Brain microvascular endothelial cell (primary cell): Measurements from ENCODE around the gene EPOP.

Experiments used
- DNase-seq: peaks from one replicate; pipeline ENCODE4 v3.0.0-alpha.2; 2020
- H3K27ac ChIP-seq: fragments of 250-450 bp; sonication (Bioruptor Pico); 2 replicates; pipeline ENCODE4 v1.5.1; 2020; ENCODE audit warnings: mild to moderate bottlenecking, moderate library complexity
- H3K27me3 ChIP-seq: fragments of 250-450 bp; sonication (Bioruptor Pico); replicated peaks from 2 replicates; pipeline ENCODE4 v1.5.1; 2020; ENCODE audit warnings: mild to moderate bottlenecking
- H3K36me3 ChIP-seq: fragments of 250-450 bp; sonication (Bioruptor Pico); replicated peaks from 2 replicates; pipeline ENCODE4 v1.5.1; 2020; ENCODE audit warnings: mild to moderate bottlenecking
- H3K4me3 ChIP-seq: 2 replicates; pipeline ENCODE4 v1.5.1; 2011; ENCODE audit warnings: low read depth, mild to moderate bottlenecking, control low read depth, low read length, moderate library complexity
- in situ Hi-C: cut with HindIII; loops from 2 replicates; pipeline ENCODE4 v1.10.0; 2017; ENCODE audit warnings: low sequenced_read_pairs, low pct_ligation_motif_present
- TF ChIP-seq, protein P1 (sequence below): IDR thresholded peaks from 2 replicates; pipeline ENCODE4 v1.5.1; 2011; ENCODE audit warnings: low read depth, mild to moderate bottlenecking, moderate library complexity, low read length, control low read depth, inconsistent platforms; ENCODE audit errors: missing control alignments

Gene EPOP

GRCh38 chr17:38717139-38717745, 42.5 kb upstream of the EPOP start:
- TF ChIP-seq, protein P1, sequence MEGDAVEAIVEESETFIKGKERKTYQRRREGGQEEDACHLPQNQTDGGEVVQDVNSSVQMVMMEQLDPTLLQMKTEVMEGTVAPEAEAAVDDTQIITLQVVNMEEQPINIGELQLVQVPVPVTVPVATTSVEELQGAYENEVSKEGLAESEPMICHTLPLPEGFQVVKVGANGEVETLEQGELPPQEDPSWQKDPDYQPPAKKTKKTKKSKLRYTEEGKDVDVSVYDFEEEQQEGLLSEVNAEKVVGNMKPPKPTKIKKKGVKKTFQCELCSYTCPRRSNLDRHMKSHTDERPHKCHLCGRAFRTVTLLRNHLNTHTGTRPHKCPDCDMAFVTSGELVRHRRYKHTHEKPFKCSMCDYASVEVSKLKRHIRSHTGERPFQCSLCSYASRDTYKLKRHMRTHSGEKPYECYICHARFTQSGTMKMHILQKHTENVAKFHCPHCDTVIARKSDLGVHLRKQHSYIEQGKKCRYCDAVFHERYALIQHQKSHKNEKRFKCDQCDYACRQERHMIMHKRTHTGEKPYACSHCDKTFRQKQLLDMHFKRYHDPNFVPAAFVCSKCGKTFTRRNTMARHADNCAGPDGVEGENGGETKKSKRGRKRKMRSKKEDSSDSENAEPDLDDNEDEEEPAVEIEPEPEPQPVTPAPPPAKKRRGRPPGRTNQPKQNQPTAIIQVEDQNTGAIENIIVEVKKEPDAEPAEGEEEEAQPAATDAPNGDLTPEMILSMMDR: no peak
- H3K4me3 ChIP-seq: no peak overlapping the region
- H3K36me3 ChIP-seq: peaks cover 22% of the 10 kb centered on the region
- DNase-seq: no peak
- H3K27ac ChIP-seq: no peak overlapping the region
- no peaks in the 10 kb centered on the region for H3K27me3 ChIP-seq
- in situ Hi-C loops: no loop called here

GRCh38 chr17:38716368-38717005, 41.7 kb upstream of the EPOP start:
- TF ChIP-seq, protein P1: no peak
- no peak for DNase-seq
- in situ Hi-C loops: no loop called here
- H3K36me3 ChIP-seq: peaks cover 30% of the 10 kb centered on the region
- no peaks in the 10 kb centered on the region for H3K27me3 ChIP-seq
- H3K4me3 ChIP-seq: no peak overlapping the region
- no peak overlapping the region for H3K27ac ChIP-seq

- no peak overlapping the region for H3K27ac ChIP-seq
- no peak for DNase-seq
- H3K27me3 ChIP-seq: no peaks in the 10 kb centered on the region
- no peak overlapping the region for H3K4me3 ChIP-seq
- H3K36me3 ChIP-seq: peaks cover 31% of the 10 kb centered on the region
- in situ Hi-C loops: no loop called here
- TF ChIP-seq, protein P1: no peak
Measured at GRCh38 chr17:38715216-38715943, 40.6 kb upstream of the EPOP start.

GRCh38 chr17:38713456-38714075, 38.8 kb upstream of the EPOP start:
- in situ Hi-C loops: no loop called here
- Histone ChIP-seq H3K27ac (no peak overlapping the region), H3K4me3 (no peak overlapping the region), H3K36me3 (peaks cover 31% of the 10 kb centered on the region), H3K27me3 (no peaks in the 10 kb centered on the region)
- TF ChIP-seq, protein P1: no peak
- no peak for DNase-seq

- DNase-seq: no peak
- in situ Hi-C loops: no loop called here
- Histone ChIP-seq H3K36me3 (peaks cover 31% of the 10 kb centered on the region), H3K27ac (no peak overlapping the region), H3K27me3 (no peaks in the 10 kb centered on the region), H3K4me3 (no peak overlapping the region)
- TF ChIP-seq, protein P1: no peak
Measured at GRCh38 chr17:38712593-38712992, 37.8 kb upstream of the EPOP start.
